Measurements from ENCODE around the gene RHBDF2.

Gene RHBDF2

DNA sequence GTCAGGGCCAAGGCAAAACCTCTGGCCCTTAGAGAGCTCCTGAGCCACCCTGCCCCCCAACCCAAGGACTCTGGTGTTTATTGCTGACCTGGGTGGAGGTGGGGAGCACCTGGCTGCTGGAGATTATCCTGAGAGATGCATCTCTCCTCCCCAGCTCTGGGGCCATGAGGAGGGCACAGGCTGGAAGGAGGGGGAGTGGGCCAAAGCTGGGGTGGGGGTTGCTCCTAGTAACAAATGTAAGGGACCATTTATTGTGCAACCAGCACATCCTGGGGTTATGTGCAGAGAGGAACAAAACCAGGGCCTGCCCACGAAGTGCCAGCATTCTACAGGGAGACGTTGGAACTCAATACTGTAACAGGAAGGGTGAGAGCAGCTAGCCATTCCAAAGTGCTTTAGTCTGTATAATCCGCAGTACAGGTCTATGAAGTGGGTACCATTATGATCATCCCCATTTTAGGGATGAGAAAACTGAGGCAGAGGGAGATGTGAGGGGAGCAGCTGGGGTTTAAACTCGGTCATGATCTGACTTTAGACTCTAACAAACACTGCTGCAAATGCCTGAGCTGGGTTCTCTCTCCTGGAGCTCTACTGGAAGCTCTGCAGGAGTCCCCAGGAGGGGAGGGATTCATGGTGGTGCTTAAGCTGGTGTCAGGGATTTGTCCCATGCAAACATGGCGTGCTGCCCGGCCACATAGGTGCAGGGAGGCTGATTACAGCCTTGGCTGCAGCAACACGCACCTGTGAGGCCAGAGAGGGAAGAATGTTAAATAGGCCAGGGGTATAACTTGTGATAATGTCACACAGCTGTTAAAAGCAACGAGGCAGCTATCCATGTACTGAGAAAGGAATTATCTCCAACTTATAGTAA, 1.4 kb upstream of the RHBDF2 start:
- TF ChIP-seq NFRKB (IDR thresholded peaks at IDR 0.05) (no peak), ARNT (IDR thresholded peaks at IDR 0.05) (no peak), SP1 (IDR thresholded peaks at IDR 0.05) (no peak), FOXM1 (IDR thresholded peaks at IDR 0.05; ENCODE audit: borderline replicate concordance) (no peak), L3MBTL2 (conservative IDR thresholded peaks at IDR 0.05) (no peak), BHLHE40 (IDR thresholded peaks at IDR 0.05; ENCODE audit: borderline replicate concordance) (no peak), FOXA1 (IDR thresholded peaks at IDR 0.05) (no peak), FOXK2 (IDR thresholded peaks at IDR 0.05) (no peak), ZNF384 (IDR thresholded peaks at IDR 0.05) (no peak), HDGF (IDR thresholded peaks at IDR 0.05; ENCODE audit: borderline replicate concordance) (no peak), TARDBP (IDR thresholded peaks at IDR 0.05) (no peak), LEF1 (IDR thresholded peaks at IDR 0.05; ENCODE audit: borderline replicate concordance) (no peak), CTBP1 (IDR thresholded peaks at IDR 0.05; ENCODE audit: borderline replicate concordance) (no peak)
- DNase-seq (ENCODE audit: extremely low spot score) = no peak
- CTCF ChIA-PET = interaction anchor here (0.8 to 1.1 kb wide), 2 partner anchors 17 to 55 kb away, joined by 3 read pairs; no protein-coding TSS in a partner anchor
- POLR2A ChIA-PET = interaction anchor here (0.9 to 1.0 kb wide), 2 partner anchors 56 to 169 kb away, joined by 3 read pairs; no protein-coding TSS in a partner anchor

DNA sequence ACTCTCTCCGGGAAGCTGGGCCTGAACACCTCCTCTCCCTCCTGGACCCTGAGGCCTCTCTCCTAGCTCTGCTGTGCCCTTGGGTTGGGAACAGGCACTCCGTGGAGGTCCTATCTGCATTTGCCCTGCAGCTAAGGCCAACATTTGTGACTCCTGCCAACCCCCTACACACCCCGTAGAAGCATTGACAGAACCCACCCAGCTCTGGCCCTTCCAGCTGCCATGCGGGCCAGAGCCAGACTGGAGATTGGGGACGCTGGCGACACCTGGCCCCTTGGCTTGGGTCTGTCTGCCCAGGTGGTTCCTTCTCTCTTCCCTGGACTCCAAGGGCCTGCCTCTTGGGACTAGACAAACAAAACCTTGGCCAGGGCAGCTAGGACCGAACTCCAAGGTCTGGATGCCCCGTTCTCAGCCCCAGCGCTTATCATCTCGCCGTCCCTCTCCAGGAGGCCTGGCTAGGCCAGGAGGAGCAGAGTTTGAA, 644 bp upstream of the RHBDF2 start:
- POLR2A ChIA-PET = interaction anchor here (0.7 to 1.0 kb wide), 4 partner anchors 11 to 170 kb away, joined by 3 read pairs; no protein-coding TSS in a partner anchor
- CTCF ChIA-PET = interaction anchor here (0.8 kb wide), 1 partner anchor 55 kb away, joined by 3 read pairs; no protein-coding TSS in a partner anchor
- TF ChIP-seq, protein P1, sequence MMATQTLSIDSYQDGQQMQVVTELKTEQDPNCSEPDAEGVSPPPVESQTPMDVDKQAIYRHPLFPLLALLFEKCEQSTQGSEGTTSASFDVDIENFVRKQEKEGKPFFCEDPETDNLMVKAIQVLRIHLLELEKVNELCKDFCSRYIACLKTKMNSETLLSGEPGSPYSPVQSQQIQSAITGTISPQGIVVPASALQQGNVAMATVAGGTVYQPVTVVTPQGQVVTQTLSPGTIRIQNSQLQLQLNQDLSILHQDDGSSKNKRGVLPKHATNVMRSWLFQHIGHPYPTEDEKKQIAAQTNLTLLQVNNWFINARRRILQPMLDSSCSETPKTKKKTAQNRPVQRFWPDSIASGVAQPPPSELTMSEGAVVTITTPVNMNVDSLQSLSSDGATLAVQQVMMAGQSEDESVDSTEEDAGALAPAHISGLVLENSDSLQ (IDR thresholded peaks at IDR 0.05) = no peak
- TF ChIP-seq ZNF384 (IDR thresholded peaks at IDR 0.05) (no peak), LEF1 (IDR thresholded peaks at IDR 0.05; ENCODE audit: borderline replicate concordance) (no peak), L3MBTL2 (conservative IDR thresholded peaks at IDR 0.05) (no peak), HDGF (IDR thresholded peaks at IDR 0.05; ENCODE audit: borderline replicate concordance) (no peak), FOXA1 (IDR thresholded peaks at IDR 0.05) (no peak), ELF4 (IDR thresholded peaks at IDR 0.05) (no peak), ARNT (IDR thresholded peaks at IDR 0.05) (no peak), FOXM1 (IDR thresholded peaks at IDR 0.05; ENCODE audit: borderline replicate concordance) (no peak), CTBP1 (IDR thresholded peaks at IDR 0.05; ENCODE audit: borderline replicate concordance) (no peak)
- no peak for DNase-seq (ENCODE audit: extremely low spot score)

GRCh38 chr17:76500747-76501017, 541 bp downstream of the RHBDF2 start:
- ChIA-PET CTCF (interaction anchor here (1.0 kb wide), 1 partner anchor 34 kb away, joined by 4 read pairs; no protein-coding TSS in a partner anchor), POLR2A (no interaction called here)
- no peak for TF ChIP-seq HDGF (IDR thresholded peaks at IDR 0.05; ENCODE audit: borderline replicate concordance)
- no peak for TF ChIP-seq ZNF384 (IDR thresholded peaks at IDR 0.05)
- no peak for TF ChIP-seq NFRKB (IDR thresholded peaks at IDR 0.05)
- no peak for TF ChIP-seq FOXA1 (IDR thresholded peaks at IDR 0.05)
- TF ChIP-seq FOXK2 (IDR thresholded peaks at IDR 0.05) = no peak
- TF ChIP-seq, protein P1 (IDR thresholded peaks at IDR 0.05) = no peak
- no peak for TF ChIP-seq SUZ12 (IDR thresholded peaks at IDR 0.05)
- no peak for TF ChIP-seq ELF4 (IDR thresholded peaks at IDR 0.05)
- TF ChIP-seq BHLHE40 (IDR thresholded peaks at IDR 0.05; ENCODE audit: borderline replicate concordance) = no peak
- no peak for TF ChIP-seq ARNT (IDR thresholded peaks at IDR 0.05)
- DNase-seq (ENCODE audit: extremely low spot score) = no peak

- no peak for DNase-seq (ENCODE audit: extremely low spot score)
- ChIA-PET POLR2A (interaction anchor here (0.7 to 2.2 kb wide), 4 partner anchors 10 to 171 kb away, joined by 3 to 6 read pairs (median 4); no protein-coding TSS in a partner anchor), CTCF (interaction anchor here (0.5 to 1.3 kb wide), 5 partner anchors 34 to 190 kb away, joined by 3 to 5 read pairs (median 3); partner anchors contain the start of gene PRCD)
- no peak for TF ChIP-seq ZNF384 (IDR thresholded peaks at IDR 0.05)
- TF ChIP-seq FOXK2 (IDR thresholded peaks at IDR 0.05) = no peak
- TF ChIP-seq, protein P1 (IDR thresholded peaks at IDR 0.05) = no peak
- no peak for TF ChIP-seq L3MBTL2 (conservative IDR thresholded peaks at IDR 0.05)
- TF ChIP-seq CTBP1 (IDR thresholded peaks at IDR 0.05; ENCODE audit: borderline replicate concordance) = no peak
- TF ChIP-seq HDGF (IDR thresholded peaks at IDR 0.05; ENCODE audit: borderline replicate concordance) = no peak
- TF ChIP-seq TARDBP (IDR thresholded peaks at IDR 0.05) = no peak
- no peak for TF ChIP-seq FOXM1 (IDR thresholded peaks at IDR 0.05; ENCODE audit: borderline replicate concordance)
- no peak for TF ChIP-seq ARNT (IDR thresholded peaks at IDR 0.05)
- no peak for TF ChIP-seq BHLHE40 (IDR thresholded peaks at IDR 0.05; ENCODE audit: borderline replicate concordance)
- no peak for TF ChIP-seq NFRKB (IDR thresholded peaks at IDR 0.05)
- TF ChIP-seq LEF1 (IDR thresholded peaks at IDR 0.05; ENCODE audit: borderline replicate concordance) = no peak
- no peak for TF ChIP-seq FOXA1 (IDR thresholded peaks at IDR 0.05)
- no peak for TF ChIP-seq ELF4 (IDR thresholded peaks at IDR 0.05)
- TF ChIP-seq SP1 (IDR thresholded peaks at IDR 0.05) = no peak
These were observed 1.0 kb downstream of the RHBDF2 start for GRCh38 chr17:76500074-76500746.

DNA sequence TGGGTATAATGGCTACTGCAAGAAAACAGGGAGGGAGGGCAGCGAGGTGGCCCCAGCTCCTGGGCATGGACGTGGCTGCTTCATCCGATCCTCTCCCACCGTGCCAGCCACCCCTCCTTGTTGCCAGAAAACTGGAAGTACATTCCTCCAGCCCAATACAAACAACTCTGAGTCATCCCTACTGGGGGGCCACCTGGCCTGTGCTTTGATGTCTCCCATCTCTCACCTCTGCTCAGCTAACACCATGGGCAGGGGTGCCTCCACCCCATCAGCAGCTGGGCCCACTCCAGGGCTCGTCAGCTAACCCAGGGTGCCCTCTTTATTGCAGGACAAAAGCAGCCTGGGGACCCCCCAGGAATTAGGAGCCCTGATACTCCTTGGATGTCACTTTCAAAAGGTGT, 2.0 kb downstream of the RHBDF2 start:
- POLR2A ChIA-PET = interaction anchor here (1.1 to 2.2 kb wide), 3 partner anchors 10 to 172 kb away, joined by 4 to 6 read pairs (median 5); no protein-coding TSS in a partner anchor
- CTCF ChIA-PET = interaction anchor here (0.6 to 1.7 kb wide), 4 partner anchors 32 to 136 kb away, joined by 3 to 4 read pairs (median 4); partner anchors contain the start of genes AANAT and PRCD
- DNase-seq (ENCODE audit: extremely low spot score) = no peak
- TF ChIP-seq SP1 (IDR thresholded peaks at IDR 0.05) = no peak
- no peak for TF ChIP-seq ELF4 (IDR thresholded peaks at IDR 0.05)
- TF ChIP-seq ARNT (IDR thresholded peaks at IDR 0.05) = no peak
- TF ChIP-seq NFRKB (IDR thresholded peaks at IDR 0.05) = no peak
- no peak for TF ChIP-seq TARDBP (IDR thresholded peaks at IDR 0.05)
- TF ChIP-seq, protein P1 (IDR thresholded peaks at IDR 0.05) = no peak
- no peak for TF ChIP-seq ZNF384 (IDR thresholded peaks at IDR 0.05)
- no peak for TF ChIP-seq FOXA1 (IDR thresholded peaks at IDR 0.05)
- TF ChIP-seq FOXM1 (IDR thresholded peaks at IDR 0.05; ENCODE audit: borderline replicate concordance) = no peak
- no peak for TF ChIP-seq LEF1 (IDR thresholded peaks at IDR 0.05; ENCODE audit: borderline replicate concordance)
- TF ChIP-seq HDGF (IDR thresholded peaks at IDR 0.05; ENCODE audit: borderline replicate concordance) = no peak
- no peak for TF ChIP-seq L3MBTL2 (conservative IDR thresholded peaks at IDR 0.05)
- TF ChIP-seq FOXK2 (IDR thresholded peaks at IDR 0.05) = no peak
